ENCODE data around the gene CNTNAP5. TPM values are rescaled to one million over a fixed set of nuclear protein-coding genes. Genes with fewer than 3 reads are reported as not detected.

Gene CNTNAP5
- total RNA-seq, 1 experiment from 2014 or later, result 0.48 TPM

DNA sequence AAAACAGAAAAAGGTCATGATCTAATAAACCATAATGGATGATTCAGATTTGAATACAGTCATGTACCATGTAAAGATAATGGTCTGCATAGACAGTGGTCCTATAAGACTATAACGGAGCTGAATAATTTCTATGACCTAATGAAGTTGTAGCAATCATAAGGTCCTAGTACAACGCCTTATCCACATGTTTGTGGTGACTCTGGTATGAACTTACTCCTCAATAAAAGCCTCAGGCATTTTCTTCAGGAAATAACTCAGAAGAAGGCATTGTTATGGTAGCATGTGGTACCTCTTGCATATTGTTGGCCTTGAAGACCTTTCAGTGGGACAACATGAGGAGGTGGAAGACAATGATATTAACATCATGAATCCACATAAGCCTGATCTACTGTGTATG, 883.3 kb downstream of the CNTNAP5 start:
- Mint-ChIP-seq H3K4me3 (no peak overlapping the region), H3K4me1 (peaks cover 0 to 8% of the 10 kb centered on the region in 2 experiments; a peak in 2 of 4 replicates), H3K27me3 (ENCODE audit: low read depth) (no peaks in the 10 kb centered on the region), H3K36me3 (ENCODE audit: insufficient read depth in 1 of 3, low read depth in 3 of 3) (no peaks in the 10 kb centered on the region), H3K27ac (no peak overlapping the region), H3K9me3 (no peaks in the 10 kb centered on the region)
- WGBS (ENCODE audit: extremely low coverage, insufficient read length, low lambda C conversion rate), result no CpG with 5 or more reads among the region's 2 CpGs
- no peak overlapping the region for H4K5ac ChIP-seq (ENCODE audit: insufficient read length, low read depth, low read length)
- no peak overlapping the region for H2BK20ac ChIP-seq (ENCODE audit: low read depth, low read length, poor library complexity, severe bottlenecking)
- no peak overlapping the region for H3K9ac ChIP-seq (ENCODE audit: extremely low read depth, insufficient read length, low read length)
- no peaks in the 10 kb centered on the region for H4K20me1 ChIP-seq (ENCODE audit: control insufficient read depth, insufficient read depth, insufficient read length)
- no peaks in the 10 kb centered on the region for H3K79me2 ChIP-seq (ENCODE audit: insufficient read depth, low read length)
- H3K4me2 ChIP-seq (ENCODE audit: insufficient read depth, insufficient read length, low read length), result no peak overlapping the region
- DNase-seq, result no peak
- H2BK12ac ChIP-seq (ENCODE audit: insufficient read length, low read depth, low read length), result no peak overlapping the region
- no peak overlapping the region for H3K4ac ChIP-seq (ENCODE audit: low read depth, low read length)
- no peak overlapping the region for H3K14ac ChIP-seq (ENCODE audit: insufficient read depth, low read length)
- H4K8ac ChIP-seq (replicated peaks; ENCODE audit: insufficient read length, low read depth, low read length), result no peak overlapping the region
- H2BK15ac ChIP-seq (ENCODE audit: low read depth, low read length), result no peak overlapping the region
- no peak overlapping the region for H3K56ac ChIP-seq (ENCODE audit: insufficient read length, low read depth, low read length)
- H3K18ac ChIP-seq (ENCODE audit: insufficient read length, low read depth, low read length), result no peak overlapping the region
- no peaks in the 10 kb centered on the region for H3K9me3 ChIP-seq (ENCODE audit: control insufficient read depth, low read depth, low read length)
- H4K91ac ChIP-seq (ENCODE audit: insufficient read length, low read depth, low read length), result no peak overlapping the region
- no peaks in the 10 kb centered on the region for H3K27me3 ChIP-seq (ENCODE audit: insufficient read depth, low read length)
- TF ChIP-seq, protein P1, sequence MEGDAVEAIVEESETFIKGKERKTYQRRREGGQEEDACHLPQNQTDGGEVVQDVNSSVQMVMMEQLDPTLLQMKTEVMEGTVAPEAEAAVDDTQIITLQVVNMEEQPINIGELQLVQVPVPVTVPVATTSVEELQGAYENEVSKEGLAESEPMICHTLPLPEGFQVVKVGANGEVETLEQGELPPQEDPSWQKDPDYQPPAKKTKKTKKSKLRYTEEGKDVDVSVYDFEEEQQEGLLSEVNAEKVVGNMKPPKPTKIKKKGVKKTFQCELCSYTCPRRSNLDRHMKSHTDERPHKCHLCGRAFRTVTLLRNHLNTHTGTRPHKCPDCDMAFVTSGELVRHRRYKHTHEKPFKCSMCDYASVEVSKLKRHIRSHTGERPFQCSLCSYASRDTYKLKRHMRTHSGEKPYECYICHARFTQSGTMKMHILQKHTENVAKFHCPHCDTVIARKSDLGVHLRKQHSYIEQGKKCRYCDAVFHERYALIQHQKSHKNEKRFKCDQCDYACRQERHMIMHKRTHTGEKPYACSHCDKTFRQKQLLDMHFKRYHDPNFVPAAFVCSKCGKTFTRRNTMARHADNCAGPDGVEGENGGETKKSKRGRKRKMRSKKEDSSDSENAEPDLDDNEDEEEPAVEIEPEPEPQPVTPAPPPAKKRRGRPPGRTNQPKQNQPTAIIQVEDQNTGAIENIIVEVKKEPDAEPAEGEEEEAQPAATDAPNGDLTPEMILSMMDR (conservative IDR thresholded peaks at IDR 0.05), result no peak
- H3K27ac ChIP-seq (ENCODE audit: insufficient read length, low read depth, low read length), result no peak overlapping the region
- no peak overlapping the region for H2BK120ac ChIP-seq (ENCODE audit: low read depth, low read length, poor library complexity, severe bottlenecking)
- no peak overlapping the region for H3T11ph ChIP-seq (ENCODE audit: low read length)
- H2AK5ac ChIP-seq (ENCODE audit: insufficient read length, low read length), result no peak overlapping the region
- H2BK5ac ChIP-seq (ENCODE audit: insufficient read length, low read length), result no peak overlapping the region
- H2AFZ ChIP-seq (ENCODE audit: low read length), result no peak overlapping the region
- no peak overlapping the region for H3K23ac ChIP-seq (ENCODE audit: insufficient read length, low read depth, low read length)
- H3K23me2 ChIP-seq (ENCODE audit: insufficient read length, low read depth, low read length, poor library complexity, severe bottlenecking), result no peaks in the 10 kb centered on the region
- H3K79me1 ChIP-seq (ENCODE audit: insufficient read depth, low read depth, low read length, poor library complexity, severe bottlenecking), result no peaks in the 10 kb centered on the region
- H3K4me1 ChIP-seq (ENCODE audit: insufficient read depth, low read length), result no peaks in the 10 kb centered on the region
